Choroid plexus epithelial cell (primary cell): ENCODE data around the gene VTI1B.
"Not testable (repeated sequence)": the region's sequence is repeated elsewhere in the genome, so short reads cannot be mapped to it uniquely, and the experiment has no call there.

ENCODE experiments used
- DNase-seq: peaks from one replicate; pipeline ENCODE4 v3.0.0-alpha.2; 2010; ENCODE audit warnings: low read depth
- H3K4me3 ChIP-seq: 2 replicates; pipeline ENCODE4 v1.5.1; 2011; ENCODE audit warnings: low read depth, mild to moderate bottlenecking, control low read depth, low read length, moderate library complexity
- CTCF ChIP-seq: conservative IDR thresholded peaks from 2 replicates; pipeline ENCODE4 v1.5.1; 2011; ENCODE audit warnings: low read depth, mild to moderate bottlenecking, control low read depth, inconsistent platforms, low read length, moderate library complexity

Gene VTI1B

GRCh38 chr14:67674480-67675218 is at the start of gene VTI1B:
VTI1B (minus strand) TSS chr14:67674632; CDS start chr14:67674489, 143 bp downstream.
- H3K4me3 ChIP-seq, result peak within 1 kb of the TSS; percentile 95
- peak; percentile 51 for TF ChIP-seq CTCF
- DNase-seq, result peak; percentile 76

- peak; percentile 72 for DNase-seq
Observed at GRCh38 chr14:67722293-67722692, 47.9 kb upstream of the VTI1B start.

GRCh38 chr14:67721875-67722274 is 47.4 kb upstream of the VTI1B start:
- no peak overlapping the region for H3K4me3 ChIP-seq
- no peak for TF ChIP-seq CTCF
- no peak for DNase-seq

More at GRCh38 chr14:67722293-67722692, 47.9 kb upstream of the VTI1B start:
- H3K4me3 ChIP-seq, result no peak overlapping the region
- no peak for TF ChIP-seq CTCF

- TF ChIP-seq CTCF, result no peak
- H3K4me3 ChIP-seq, result no peak overlapping the region
- DNase-seq, result no peak
Observed at GRCh38 chr14:67719866-67720265, 45.4 kb upstream of the VTI1B start.

- not testable (repeated sequence) for H3K4me3 ChIP-seq, DNase-seq
Observed at GRCh38 chr14:67719385-67719784, 45.0 kb upstream of the VTI1B start.

- TF ChIP-seq CTCF, result no peak
- DNase-seq, result no peak
Observed at GRCh38 chr14:67718265-67718664, 43.8 kb upstream of the VTI1B start.

GRCh38 chr14:67717048-67717447 is 42.6 kb upstream of the VTI1B start:
- no peak for TF ChIP-seq CTCF
- no peak overlapping the region for H3K4me3 ChIP-seq
- no peak for DNase-seq

More at GRCh38 chr14:67718265-67718664, 43.8 kb upstream of the VTI1B start:
- H3K4me3 ChIP-seq, result no peak overlapping the region
